Measurements from ENCODE around the gene TPRX2.
"Not testable (repeated sequence)": the region's sequence is repeated elsewhere in the genome, so short reads cannot be mapped to it uniquely, and the experiment has no call there.

TPRX2 gene

DNA sequence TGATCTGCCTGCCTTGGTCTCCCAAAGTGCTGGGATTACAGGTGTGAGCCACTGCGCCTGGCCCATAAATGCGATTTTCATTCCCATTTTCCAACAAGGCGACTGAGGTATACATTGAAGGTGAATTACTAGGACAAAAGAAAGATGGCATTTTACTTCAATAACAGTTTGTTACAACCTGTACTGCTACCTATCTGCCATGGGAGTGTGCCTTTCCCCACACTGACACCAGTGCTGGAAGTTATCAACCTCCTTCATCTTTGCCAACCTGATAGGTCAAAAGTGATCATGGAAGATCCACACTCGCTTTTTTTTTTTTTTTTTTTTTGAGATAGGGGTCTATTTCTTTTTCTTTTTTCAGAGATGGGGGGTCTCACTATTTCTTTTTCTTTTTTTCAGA, 26.3 kb upstream of the TPRX2 start:
- no peak for TF ChIP-seq POU2F2 (IDR thresholded peaks at IDR 0.05; ENCODE audit: low read depth, low read length)
- no peak for TF ChIP-seq TAF1 (IDR thresholded peaks at IDR 0.05; ENCODE audit: low read depth, low read length)
- no peak for TF ChIP-seq POLR2A (IDR thresholded peaks at IDR 0.05; ENCODE audit: low read depth, low read length)
- TF ChIP-seq POLR2AphosphoS5 (IDR thresholded peaks at IDR 0.05; ENCODE audit: low read depth, low read length): no peak
- no peak for TF ChIP-seq PAX5 (IDR thresholded peaks at IDR 0.05; ENCODE audit: insufficient read depth, low read length, severe bottlenecking)
- TF ChIP-seq SPI1 (IDR thresholded peaks at IDR 0.05; ENCODE audit: low read depth, low read length): no peak
- DNase-seq (ENCODE audit: insufficient read length, low spot score): no peak

DNA sequence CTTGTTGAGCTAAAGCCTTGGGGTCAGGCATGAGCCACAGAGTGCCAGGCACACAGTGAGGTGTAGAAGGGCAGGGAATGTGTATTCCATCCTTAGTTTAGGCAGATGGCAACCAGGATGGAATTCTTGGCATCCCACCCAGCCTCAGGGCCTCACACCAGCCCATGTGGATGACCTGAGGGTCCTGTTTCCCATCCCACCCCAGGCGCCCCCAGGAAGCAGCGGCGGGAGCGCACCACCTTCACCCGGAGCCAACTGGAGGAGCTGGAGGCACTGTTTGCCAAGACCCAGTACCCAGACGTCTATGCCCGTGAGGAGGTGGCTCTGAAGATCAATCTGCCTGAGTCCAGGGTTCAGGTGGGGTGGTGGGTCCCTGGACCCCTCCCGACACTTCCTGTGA, 23.0 kb upstream of the TPRX2 start:
- TF ChIP-seq POLR2AphosphoS5 (IDR thresholded peaks at IDR 0.05; ENCODE audit: low read depth, low read length) (no peak), PAX5 (IDR thresholded peaks at IDR 0.05; ENCODE audit: insufficient read depth, low read length, severe bottlenecking) (no peak), POLR2A (IDR thresholded peaks at IDR 0.05; ENCODE audit: low read depth, low read length) (no peak), TAF1 (IDR thresholded peaks at IDR 0.05; ENCODE audit: low read depth, low read length) (no peak), SPI1 (IDR thresholded peaks at IDR 0.05; ENCODE audit: low read depth, low read length) (no peak), POU2F2 (IDR thresholded peaks at IDR 0.05; ENCODE audit: low read depth, low read length) (no peak)
- no peak for FAIRE-seq

More for the DNA sequence above, 26.3 kb upstream of the TPRX2 start:
- no peak for FAIRE-seq

DNA sequence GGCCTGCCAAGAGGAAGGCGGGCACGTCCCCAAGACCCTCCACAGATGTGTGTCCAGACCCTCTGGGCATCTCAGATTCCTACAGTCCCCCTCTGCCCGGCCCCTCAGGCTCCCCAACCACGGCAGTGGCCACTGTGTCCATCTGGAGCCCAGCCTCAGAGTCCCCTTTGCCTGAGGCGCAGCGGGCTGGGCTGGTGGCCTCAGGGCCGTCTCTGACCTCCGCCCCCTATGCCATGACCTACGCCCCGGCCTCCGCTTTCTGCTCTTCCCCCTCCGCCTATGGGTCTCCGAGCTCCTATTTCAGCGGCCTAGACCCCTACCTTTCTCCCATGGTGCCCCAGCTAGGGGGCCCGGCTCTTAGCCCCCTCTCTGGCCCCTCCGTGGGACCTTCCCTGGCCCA, 19.6 kb upstream of the TPRX2 start:
- no peak for FAIRE-seq
- TF ChIP-seq POLR2AphosphoS5 (IDR thresholded peaks at IDR 0.05; ENCODE audit: low read depth, low read length) (no peak), POU2F2 (IDR thresholded peaks at IDR 0.05; ENCODE audit: low read depth, low read length) (no peak), PAX5 (IDR thresholded peaks at IDR 0.05; ENCODE audit: insufficient read depth, low read length, severe bottlenecking) (no peak), TAF1 (IDR thresholded peaks at IDR 0.05; ENCODE audit: low read depth, low read length) (no peak)

More for the DNA sequence above, 23.0 kb upstream of the TPRX2 start:
- no peak for DNase-seq (ENCODE audit: insufficient read length, low spot score)

DNA sequence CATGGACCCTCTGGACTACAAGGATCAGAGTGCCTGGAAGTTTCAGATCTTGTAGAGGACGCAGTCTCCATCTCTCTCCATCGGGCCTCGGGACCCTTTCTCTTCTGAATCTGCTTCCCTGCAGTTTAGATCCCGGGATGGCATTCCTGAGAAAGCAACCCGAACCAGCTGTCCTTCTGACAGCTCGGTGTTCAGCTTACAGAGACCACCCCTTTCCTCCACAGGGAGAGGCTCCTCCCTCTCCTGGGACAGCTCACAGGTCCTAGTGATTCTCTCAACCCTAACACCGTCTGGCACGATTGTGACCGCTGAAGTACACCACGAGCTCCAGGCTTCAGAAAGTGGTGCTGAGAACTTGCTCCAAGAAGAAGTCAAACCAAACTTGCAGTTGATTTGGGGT, 19.1 kb upstream of the TPRX2 start:
- DNase-seq (ENCODE audit: insufficient read length, low spot score): no peak
- TF ChIP-seq POU2F2 (IDR thresholded peaks at IDR 0.05; ENCODE audit: low read depth, low read length) (no peak), TAF1 (IDR thresholded peaks at IDR 0.05; ENCODE audit: low read depth, low read length) (no peak), POLR2AphosphoS5 (IDR thresholded peaks at IDR 0.05; ENCODE audit: low read depth, low read length) (no peak), POLR2A (IDR thresholded peaks at IDR 0.05; ENCODE audit: low read depth, low read length) (no peak), PAX5 (IDR thresholded peaks at IDR 0.05; ENCODE audit: insufficient read depth, low read length, severe bottlenecking) (no peak), SPI1 (IDR thresholded peaks at IDR 0.05; ENCODE audit: low read depth, low read length) (no peak)
- no peak for FAIRE-seq

More for the DNA sequence above, 19.6 kb upstream of the TPRX2 start:
- DNase-seq (ENCODE audit: insufficient read length, low spot score): no peak

DNA sequence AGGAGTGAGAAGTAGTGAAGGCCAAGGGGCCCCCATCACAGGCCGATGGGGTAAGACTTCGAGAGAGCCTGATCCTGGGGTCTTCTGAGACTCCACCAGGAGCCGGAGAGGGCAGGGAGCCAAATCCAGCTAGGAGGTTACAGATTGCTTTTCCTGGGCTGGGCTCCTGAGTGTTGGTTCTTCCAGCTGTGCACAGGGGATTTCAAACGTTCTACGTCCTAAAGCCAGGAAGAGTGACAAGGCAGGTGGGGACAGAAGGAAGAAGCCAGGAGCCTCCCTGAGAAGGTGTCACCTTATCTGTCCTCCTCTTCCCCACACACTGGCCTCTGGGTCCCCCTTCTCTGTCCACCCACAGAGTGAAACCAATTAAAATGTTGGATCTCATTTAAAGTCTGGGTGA, 16.1 kb upstream of the TPRX2 start:
- FAIRE-seq (no peak), DNase-seq (ENCODE audit: insufficient read length, low spot score) (no peak)
- no peak for TF ChIP-seq TAF1 (IDR thresholded peaks at IDR 0.05; ENCODE audit: low read depth, low read length)
- no peak for TF ChIP-seq POLR2AphosphoS5 (IDR thresholded peaks at IDR 0.05; ENCODE audit: low read depth, low read length)

DNA sequence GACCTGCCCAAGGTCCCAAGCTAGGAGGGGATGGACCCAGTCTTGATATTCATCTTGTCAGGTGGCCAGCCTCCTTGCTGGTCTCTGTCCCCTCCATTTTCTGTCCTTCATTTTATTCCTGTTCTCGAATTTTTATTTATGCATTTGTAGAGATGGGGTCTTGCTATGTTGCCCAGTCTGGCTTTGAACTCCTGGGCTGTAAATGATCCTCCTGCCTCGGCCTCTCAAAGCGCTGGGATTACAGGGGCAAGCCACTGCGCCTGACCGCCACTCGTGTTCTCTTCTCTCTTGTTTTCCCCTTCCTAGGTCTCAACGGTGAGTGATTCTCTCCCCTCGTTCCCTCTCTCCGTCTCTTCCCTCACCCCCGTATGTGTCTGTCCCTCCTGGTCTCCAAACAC, 10.6 kb upstream of the TPRX2 start:
- TF ChIP-seq POU2F2 (IDR thresholded peaks at IDR 0.05; ENCODE audit: low read depth, low read length) (no peak), TAF1 (IDR thresholded peaks at IDR 0.05; ENCODE audit: low read depth, low read length) (no peak), POLR2A (IDR thresholded peaks at IDR 0.05; ENCODE audit: low read depth, low read length) (no peak), PAX5 (IDR thresholded peaks at IDR 0.05; ENCODE audit: insufficient read depth, low read length, severe bottlenecking) (no peak), SPI1 (IDR thresholded peaks at IDR 0.05; ENCODE audit: low read depth, low read length) (no peak), POLR2AphosphoS5 (IDR thresholded peaks at IDR 0.05; ENCODE audit: low read depth, low read length) (no peak)
- no peak for FAIRE-seq

DNA sequence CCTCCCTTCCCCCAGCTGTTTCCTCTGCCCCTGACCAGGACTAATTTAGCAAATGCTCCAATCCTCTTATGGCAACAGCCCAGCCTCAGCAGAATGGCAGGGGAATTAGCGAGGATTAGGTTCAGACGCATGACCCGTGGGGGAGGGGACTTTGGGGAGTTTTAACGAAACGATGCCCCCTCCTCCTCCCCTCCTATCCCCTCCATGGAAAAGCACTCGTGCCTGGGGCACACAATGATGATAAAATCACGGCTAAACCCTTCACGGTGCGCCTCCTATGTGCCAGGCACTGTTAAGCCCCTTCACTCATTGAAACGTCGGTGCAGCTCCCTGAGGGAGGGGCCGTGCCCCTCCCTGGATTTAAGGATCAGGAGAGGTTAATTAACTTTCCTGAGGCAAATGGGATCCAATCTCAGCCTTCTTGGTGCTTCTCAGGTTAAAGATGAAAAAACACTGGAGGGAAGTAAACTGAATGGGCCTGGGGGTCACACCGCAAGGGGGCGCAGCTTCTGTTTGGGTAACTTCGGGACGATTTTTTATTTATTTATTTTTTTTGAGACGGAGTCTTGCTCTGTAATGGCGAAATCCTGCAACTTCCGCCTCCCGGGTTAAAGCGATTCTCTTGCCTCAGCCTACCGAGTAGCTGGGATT, 10.1 kb upstream of the TPRX2 start:
- TF ChIP-seq POLR2AphosphoS5 (IDR thresholded peaks at IDR 0.05; ENCODE audit: low read depth, low read length) (no peak), PAX5 (IDR thresholded peaks at IDR 0.05; ENCODE audit: insufficient read depth, low read length, severe bottlenecking) (no peak), SPI1 (IDR thresholded peaks at IDR 0.05; ENCODE audit: low read depth, low read length) (no peak), POU2F2 (IDR thresholded peaks at IDR 0.05; ENCODE audit: low read depth, low read length) (no peak), TAF1 (IDR thresholded peaks at IDR 0.05; ENCODE audit: low read depth, low read length) (no peak), POLR2A (IDR thresholded peaks at IDR 0.05; ENCODE audit: low read depth, low read length) (no peak)
- FAIRE-seq (no peak), DNase-seq (ENCODE audit: insufficient read length, low spot score) (no peak)

More for the DNA sequence above, 10.6 kb upstream of the TPRX2 start:
- DNase-seq (ENCODE audit: insufficient read length, low spot score): no peak

DNA sequence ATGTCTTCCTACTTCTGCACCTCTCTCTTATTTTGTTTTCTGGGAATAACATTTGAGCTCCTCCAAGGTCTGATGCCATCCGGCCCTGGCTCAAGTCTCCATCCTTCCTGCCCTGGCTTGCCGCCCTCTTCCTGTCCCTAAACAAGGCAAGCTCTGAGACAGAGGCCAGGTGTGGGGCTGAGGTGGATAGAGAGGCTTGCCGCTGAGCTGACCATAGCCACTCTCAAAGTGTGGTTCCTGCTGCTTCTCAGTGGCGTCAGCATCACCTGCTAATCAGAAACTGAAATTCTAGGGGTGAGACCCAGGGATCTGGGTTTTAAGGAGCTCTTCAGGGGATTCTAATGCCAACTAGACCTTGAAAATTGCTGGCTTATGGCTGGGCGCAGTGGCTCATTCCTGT, 6.0 kb upstream of the TPRX2 start:
- DNase-seq (ENCODE audit: insufficient read length, low spot score): no peak
- no peak for FAIRE-seq
- no peak for TF ChIP-seq POLR2A (IDR thresholded peaks at IDR 0.05; ENCODE audit: low read depth, low read length)
- TF ChIP-seq PAX5 (IDR thresholded peaks at IDR 0.05; ENCODE audit: insufficient read depth, low read length, severe bottlenecking): no peak
- no peak for TF ChIP-seq SPI1 (IDR thresholded peaks at IDR 0.05; ENCODE audit: low read depth, low read length)
- no peak for TF ChIP-seq TAF1 (IDR thresholded peaks at IDR 0.05; ENCODE audit: low read depth, low read length)
- TF ChIP-seq POLR2AphosphoS5 (IDR thresholded peaks at IDR 0.05; ENCODE audit: low read depth, low read length): no peak
- no peak for TF ChIP-seq POU2F2 (IDR thresholded peaks at IDR 0.05; ENCODE audit: low read depth, low read length)

DNA sequence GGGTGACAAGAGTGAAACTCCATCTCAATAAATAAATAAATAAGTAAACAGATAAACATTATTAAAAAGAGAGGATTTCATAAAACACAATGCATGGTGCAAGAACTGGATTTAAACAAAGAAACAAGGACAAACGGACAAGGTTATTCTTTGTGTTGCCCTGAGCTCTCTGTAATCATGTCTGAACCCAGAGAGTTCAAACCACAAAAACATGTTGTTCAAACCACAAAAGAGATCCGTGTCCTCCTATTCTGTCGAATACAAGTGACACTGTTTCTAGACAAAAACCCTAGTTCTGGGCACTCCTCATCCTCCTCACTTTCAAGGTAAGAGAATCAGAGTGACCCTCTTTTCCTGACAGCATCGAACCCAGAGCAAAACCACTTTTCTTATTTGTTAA, 4.6 kb upstream of the TPRX2 start:
- DNase-seq (ENCODE audit: insufficient read length, low spot score): no peak
- no peak for FAIRE-seq
- no peak for TF ChIP-seq POLR2A (IDR thresholded peaks at IDR 0.05; ENCODE audit: low read depth, low read length)
- no peak for TF ChIP-seq TAF1 (IDR thresholded peaks at IDR 0.05; ENCODE audit: low read depth, low read length)
- TF ChIP-seq SPI1 (IDR thresholded peaks at IDR 0.05; ENCODE audit: low read depth, low read length): no peak
- no peak for TF ChIP-seq PAX5 (IDR thresholded peaks at IDR 0.05; ENCODE audit: insufficient read depth, low read length, severe bottlenecking)
- no peak for TF ChIP-seq POLR2AphosphoS5 (IDR thresholded peaks at IDR 0.05; ENCODE audit: low read depth, low read length)
- TF ChIP-seq POU2F2 (IDR thresholded peaks at IDR 0.05; ENCODE audit: low read depth, low read length): no peak

DNA sequence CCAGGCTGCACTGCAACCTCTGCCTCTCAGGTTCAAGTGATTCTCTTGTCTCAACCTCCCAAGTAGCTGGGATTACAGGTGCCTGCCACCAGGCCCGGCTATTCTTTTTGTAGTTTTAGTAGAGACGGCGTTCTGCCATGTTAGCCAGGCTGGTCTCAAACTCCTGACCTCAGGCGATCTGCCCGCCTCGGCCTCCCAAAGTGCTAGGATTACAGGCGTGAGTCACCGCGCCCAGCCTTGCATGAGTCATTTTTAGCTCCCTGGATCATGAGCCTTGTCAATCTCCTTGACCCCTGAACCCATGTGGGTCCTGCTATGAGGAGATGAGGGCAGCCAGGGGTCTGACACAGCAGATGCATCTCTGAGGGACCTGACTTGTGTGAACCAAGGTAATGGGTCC, 804 bp upstream of the TPRX2 start:
- DNase-seq (ENCODE audit: insufficient read length, low spot score); FAIRE-seq: not testable (repeated sequence)

DNA sequence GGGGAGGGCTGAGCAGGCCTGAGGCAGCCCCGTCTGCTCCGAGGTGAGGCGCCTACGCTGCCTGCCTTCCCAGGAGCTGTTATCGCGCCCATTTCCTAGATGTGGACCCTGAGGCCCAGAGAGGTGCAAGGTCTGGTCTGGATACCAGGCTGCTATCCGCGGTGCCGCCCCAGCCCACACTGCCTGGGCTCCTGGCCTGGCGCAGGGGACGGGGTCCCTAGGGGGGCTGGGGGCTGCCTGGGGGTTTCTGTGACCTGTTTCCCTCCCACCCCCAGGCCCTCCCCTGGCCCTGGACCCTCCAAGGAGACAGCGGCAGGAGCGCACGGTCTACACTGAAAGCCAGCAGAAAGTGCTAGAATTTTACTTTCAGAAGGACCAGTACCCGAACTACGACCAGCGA, 803 bp downstream of the TPRX2 start:
- FAIRE-seq; DNase-seq (ENCODE audit: insufficient read length, low spot score): not testable (repeated sequence)
